Prostate gland (tissue), 2 donors: ENCODE data around the gene ADAMTS14.

ENCODE experiments used
- CTCF ChIP-seq, 4 experiments: fragments of 200-600 bp in 2 of 4; fragments of 450-650 bp in 2 of 4; sonication (generic) in 2 of 4; IDR thresholded peaks; 1 replicate in 3 of 4; 2 replicates in 1 of 4; pipeline ENCODE4 v1.5.1; 2016 to 2019; ENCODE audit warnings: antibody characterized with exemption in 4 of 4, mild to moderate bottlenecking in 2 of 4, moderate library complexity in 2 of 4
- POLR2A ChIP-seq: fragments of 450-650 bp; IDR thresholded peaks from one replicate; pipeline ENCODE4 v1.6.1; 2016; ENCODE audit warnings: antibody characterized with exemption, mild to moderate bottlenecking

- TF ChIP-seq CTCF (IDR thresholded peaks at IDR 0.05) (no peak), POLR2A (no peak)
Observed at GRCh38 chr10:70626056-70626455, 46.2 kb upstream of the ADAMTS14 start.
